DMS 273 (cell line): Measurements from ENCODE around the gene GFY.

Experiments
- DNase-seq: peaks from one replicate; lab custom pipeline; 2025; ENCODE audit not compliant: unreplicated experiment; lab: John Stamatoyannopoulos, UW

GFY gene

GRCh38 chr19:49407482-49408015 lies 17.6 kb upstream of the GFY start:
- DNase-seq, result no peak

- DNase-seq, result no peak
Measured at GRCh38 chr19:49408816-49409440, 16.3 kb upstream of the GFY start.

- no peak for DNase-seq
Measured at GRCh38 chr19:49409441-49410029, 15.7 kb upstream of the GFY start.

GRCh38 chr19:49411681-49412326 lies 13.4 kb upstream of the GFY start:
- no peak for DNase-seq

GRCh38 chr19:49413348-49413747 lies 11.8 kb upstream of the GFY start:
- DNase-seq, result no peak

GRCh38 chr19:49414256-49414655 lies 10.9 kb upstream of the GFY start:
- DNase-seq, result no peak

GRCh38 chr19:49415102-49415809 lies 9.9 kb upstream of the GFY start:
- DNase-seq, result no peak

GRCh38 chr19:49415810-49416200 lies 9.4 kb upstream of the GFY start:
- DNase-seq, result no peak

GRCh38 chr19:49417088-49417487 lies 8.1 kb upstream of the GFY start:
- no peak for DNase-seq

- DNase-seq, result peak; percentile 30
Measured at GRCh38 chr19:49418511-49418910, 6.7 kb upstream of the GFY start.

- DNase-seq, result no peak
Measured at GRCh38 chr19:49419173-49419572, 6.0 kb upstream of the GFY start.

- DNase-seq, result no peak
Measured at GRCh38 chr19:49420227-49420626, 5.0 kb upstream of the GFY start.

GRCh38 chr19:49421039-49421877 lies 3.9 kb upstream of the GFY start:
- DNase-seq, result peak; percentile 94

- DNase-seq, result no peak
Measured at GRCh38 chr19:49421878-49422202, 3.3 kb upstream of the GFY start.

GRCh38 chr19:49422407-49423070 lies 2.6 kb upstream of the GFY start:
- peak; percentile 69 for DNase-seq

- DNase-seq, result no peak
Measured at GRCh38 chr19:49423071-49423984, 1.9 kb upstream of the GFY start, which contains the start of gene PTH2. PTH2 (minus strand) TSS chr19:49423441; CDS start chr19:49423339, 102 bp downstream.

- no peak for DNase-seq
Measured at GRCh38 chr19:49423985-49424303, 1.2 kb upstream of the GFY start.

- peak; percentile 67 for DNase-seq
Measured at GRCh38 chr19:49425922-49426592, 869 bp downstream of the GFY start.

- DNase-seq, result no peak
Measured at GRCh38 chr19:49427339-49427738, 2.2 kb downstream of the GFY start.
